22Rv1 (cell line): Measurements from ENCODE around the gene ZSWIM5.
"Not testable (repeated sequence)": the region's sequence is repeated elsewhere in the genome, so short reads cannot be mapped to it uniquely, and the experiment has no call there.

ENCODE experiments used
- H3K27ac ChIP-seq: fragments of 450-650 bp; 2 replicates; pipeline ENCODE4 v1.5.1; 2017
- ZFX ChIP-seq: fragments of 450-650 bp; IDR thresholded peaks from 2 replicates; pipeline ENCODE4 v1.6.1; 2017; ENCODE audit warnings: antibody characterized with exemption, borderline replicate concordance
- TF ChIP-seq, protein P1 (sequence below): fragments of 450-650 bp; IDR thresholded peaks from 2 replicates; pipeline ENCODE4 v1.5.1; 2017; ENCODE audit warnings: mild to moderate bottlenecking

ZSWIM5 gene

DNA sequence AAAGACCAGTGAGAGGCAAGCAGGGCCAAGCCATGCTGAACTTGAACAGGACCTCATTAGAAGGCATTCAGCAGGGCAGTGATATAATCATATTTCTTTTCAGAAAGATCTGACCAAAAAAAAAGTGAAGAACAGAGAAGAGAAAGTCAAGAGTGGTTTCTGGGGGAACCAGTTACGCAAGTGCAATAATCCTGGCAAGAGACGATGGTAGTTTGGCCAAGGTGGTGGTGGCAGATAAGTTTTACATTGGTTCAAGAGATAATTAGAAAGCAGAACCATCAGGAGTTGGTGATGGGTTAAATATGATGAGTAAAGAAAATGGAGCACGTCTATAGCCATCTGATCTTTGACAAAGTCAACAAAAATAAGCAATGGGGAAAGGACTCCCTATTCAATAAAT lies 54.3 kb downstream of the ZSWIM5 start:
- TF ChIP-seq ZFX, result no peak
- H3K27ac ChIP-seq, result no peak overlapping the region

GRCh38 chr1:45148209-45148825 lies 58.1 kb downstream of the ZSWIM5 start:
- H3K27ac ChIP-seq, result no peak overlapping the region
- TF ChIP-seq, protein P1, sequence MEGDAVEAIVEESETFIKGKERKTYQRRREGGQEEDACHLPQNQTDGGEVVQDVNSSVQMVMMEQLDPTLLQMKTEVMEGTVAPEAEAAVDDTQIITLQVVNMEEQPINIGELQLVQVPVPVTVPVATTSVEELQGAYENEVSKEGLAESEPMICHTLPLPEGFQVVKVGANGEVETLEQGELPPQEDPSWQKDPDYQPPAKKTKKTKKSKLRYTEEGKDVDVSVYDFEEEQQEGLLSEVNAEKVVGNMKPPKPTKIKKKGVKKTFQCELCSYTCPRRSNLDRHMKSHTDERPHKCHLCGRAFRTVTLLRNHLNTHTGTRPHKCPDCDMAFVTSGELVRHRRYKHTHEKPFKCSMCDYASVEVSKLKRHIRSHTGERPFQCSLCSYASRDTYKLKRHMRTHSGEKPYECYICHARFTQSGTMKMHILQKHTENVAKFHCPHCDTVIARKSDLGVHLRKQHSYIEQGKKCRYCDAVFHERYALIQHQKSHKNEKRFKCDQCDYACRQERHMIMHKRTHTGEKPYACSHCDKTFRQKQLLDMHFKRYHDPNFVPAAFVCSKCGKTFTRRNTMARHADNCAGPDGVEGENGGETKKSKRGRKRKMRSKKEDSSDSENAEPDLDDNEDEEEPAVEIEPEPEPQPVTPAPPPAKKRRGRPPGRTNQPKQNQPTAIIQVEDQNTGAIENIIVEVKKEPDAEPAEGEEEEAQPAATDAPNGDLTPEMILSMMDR, result no peak
- TF ChIP-seq ZFX, result no peak

- TF ChIP-seq ZFX, result no peak
- TF ChIP-seq, protein P1, result no peak
- no peak overlapping the region for H3K27ac ChIP-seq
Observed at GRCh38 chr1:45146833-45147232, 59.6 kb downstream of the ZSWIM5 start.

GRCh38 chr1:45141247-45142003 lies 65.0 kb downstream of the ZSWIM5 start:
- H3K27ac ChIP-seq, result no peak overlapping the region
- no peak for TF ChIP-seq ZFX
- TF ChIP-seq, protein P1, result no peak

DNA sequence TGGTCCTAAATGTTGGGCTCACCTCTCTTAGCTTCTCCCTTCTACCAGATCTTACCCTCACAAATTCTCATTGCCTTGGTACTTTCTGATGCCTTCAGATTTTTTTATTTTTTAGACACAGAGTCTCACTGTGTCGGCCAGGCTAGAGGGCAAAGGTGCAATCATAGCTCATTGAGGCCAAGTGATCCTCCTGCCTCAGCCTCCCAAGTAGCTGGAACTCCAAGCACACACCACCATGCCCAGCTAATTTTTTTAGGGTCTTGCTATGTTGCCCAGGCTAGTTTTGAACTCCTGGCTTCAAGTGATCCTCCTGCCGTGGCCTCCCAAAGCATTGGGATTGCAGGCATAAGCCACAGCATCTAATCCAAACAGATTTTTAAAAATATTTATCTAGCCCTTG lies 69.4 kb downstream of the ZSWIM5 start:
- no peak for TF ChIP-seq ZFX
- TF ChIP-seq, protein P1, result no peak
- H3K27ac ChIP-seq, result no peak overlapping the region

- H3K27ac ChIP-seq, result no peak overlapping the region
- no peak for TF ChIP-seq ZFX
- TF ChIP-seq, protein P1, result no peak
Observed at GRCh38 chr1:45135316-45135715, 71.1 kb downstream of the ZSWIM5 start.

DNA sequence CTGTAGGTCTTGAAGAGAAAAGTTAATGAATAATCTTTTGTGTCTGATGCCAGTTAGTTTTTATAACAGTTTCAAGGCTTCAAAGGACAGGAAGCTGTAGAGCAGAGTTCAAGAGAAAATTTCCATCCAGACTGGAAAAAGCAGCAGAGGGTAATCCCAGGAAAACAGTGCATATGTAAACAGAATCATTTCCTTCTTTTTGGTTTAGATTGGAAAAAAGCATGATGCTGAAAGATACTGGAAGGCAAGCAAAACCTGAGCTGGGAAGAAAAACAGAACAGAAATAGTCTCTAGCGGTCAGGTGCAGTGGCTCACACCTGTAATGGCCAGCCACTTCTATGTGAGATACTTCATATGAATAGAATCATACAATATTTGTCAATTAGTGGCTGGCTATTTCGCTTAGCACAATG lies 71.9 kb downstream of the ZSWIM5 start:
- H3K27ac ChIP-seq, result peak overlapping the region; percentile 51; the same call in 1 of the 2 replicates
- no peak for TF ChIP-seq ZFX
- TF ChIP-seq, protein P1, result no peak

GRCh38 chr1:45132719-45133118 lies 73.7 kb downstream of the ZSWIM5 start:
- not testable (repeated sequence) for H3K27ac ChIP-seq
